Adrenal gland (tissue), 12 donors: Measurements from ENCODE around the gene YWHAQ. TPM values are rescaled to one million over a fixed set of nuclear protein-coding genes. Genes with fewer than 3 reads are reported as not detected.
A peak's percentile ranks its signal among the peaks of the same experiment; 100 is the strongest.

ENCODE experiments used
- DNase-seq, 7 donors: peaks; one replicate each; pipeline ENCODE4 v3.0.0-alpha.2; 2019 to 2020
- H3K27ac ChIP-seq, 5 donors: fragments of 200-600 bp; sonication (generic) in 4 of 5; 1 replicate in 3 of 5; 2 replicates in 2 of 5; pipeline versions ENCODE4 v1.5.1 to v1.8.0; 2016 to 2020; ENCODE audit warnings: mild to moderate bottlenecking in 1 of 5
- H3K27me3 ChIP-seq: fragments of 200-600 bp; 2 replicates; pipeline ENCODE4 v1.8.0; 2021
- H3K36me3 ChIP-seq, 2 donors: fragments of 200-600 bp; replicated peaks in 1 of 2; 1 replicate in 1 of 2; 2 replicates in 1 of 2; pipeline versions ENCODE4 v1.5.1 to v1.8.0; 2018 to 2022
- H3K4me1 ChIP-seq, 2 donors: fragments of 200-600 bp; replicated peaks in 1 of 2; 1 replicate in 1 of 2; 2 replicates in 1 of 2; pipeline versions ENCODE4 v1.5.1 to v1.8.0; 2018 to 2021
- H3K4me3 ChIP-seq, 4 donors: fragments of 200-600 bp; sonication (generic) in 3 of 4; one replicate each; pipeline ENCODE4 v1.5.1; 2016 to 2018
- H3K9me3 ChIP-seq, 3 donors: fragments of 200-600 bp; sonication (generic) in 1 of 3; replicated peaks in 1 of 3; 1 replicate in 2 of 3; 2 replicates in 1 of 3; pipeline versions ENCODE4 v1.5.1 to v1.8.0; 2016 to 2021
- POLR2A ChIP-seq, 2 donors: fragments of 450-650 bp; IDR thresholded peaks; one replicate each; pipeline ENCODE4 v1.6.1; 2017; ENCODE audit warnings: antibody characterized with exemption in 2 of 2, mild to moderate bottlenecking in 2 of 2, moderate library complexity in 1 of 2
- WGBS, 4 donors: extraction: QIAGEN DNeasy Blood & Tissue Kit in 2 of 4; methylation state at CpG; one replicate each; pipeline versions ENCODE4 v1.1.5 to v1.1.7; 2013 to 2017; 5-methylcytosine and 5-hydroxymethylcytosine counted together
- intact Hi-C, 2 donors: fragments of 100-400 bp; cut with DNase I; formaldehyde crosslinking; loops; one replicate each; pipeline versions ENCODE4 v1.14.1 to v1.15.0; 2022 to 2023
- polyA plus RNA-seq, 3 donors: library from polyadenylated mRNA; stranded (reverse); fragments of 200-250 nt in 2 of 3; fragments of 350-450 nt in 1 of 3; fragmentation: Illumina TruSeq in 1 of 3; extraction: RNeasy Lipid Tissue Mini Kit (QIAGEN cat#74804) in 1 of 3; gene quantifications; one replicate each; pipeline ENCODE4 v1.2.3, GENCODE V29; 2013 to 2014
- total RNA-seq, 9 donors: library from RNA; depleted of rRNA in 4 of 9; stranded (reverse); fragments of >200 nt in 4 of 9; fragments of 120-200 nt in 1 of 9; fragmentation: NEBNext Ultra II Directional in 1 of 9; extraction: Animal tissue kit (Norgen Biotek cat#: 25700) in 1 of 9; gene quantifications; one replicate each; pipeline versions ENCODE4 v1.1.0 to v1.2.4, GENCODE V29; 2013 to 2023
- TF ChIP-seq, protein P1 (sequence below), 6 experiments: fragments of 450-650 bp in 4 of 6; fragments of 200-600 bp in 2 of 6; sonication (generic) in 1 of 6; IDR thresholded peaks; 1 replicate in 5 of 6; 2 replicates in 1 of 6; pipeline versions ENCODE4 v1.5.1 to v1.8.0; 2016 to 2021; ENCODE audit warnings: antibody characterized with exemption in 6 of 6, mild to moderate bottlenecking in 2 of 6, moderate library complexity in 1 of 6
- donor health status: healthy with polysubstance abuse.
- donor health status: Bipolar disorder and iron deficiency.
- donor health status: DM: yes; HTN: yes; CAD: no.
- donor health status: DM: no; HTN: no; CAD: no.
- donor health status: DM: no; HTN: no; CAD: no.
- donor health status: DM: yes; HTN: yes; CAD: no.

Gene YWHAQ
- total and polyA plus RNA-seq, 12 donors: 74.1 to 477 (median 241) TPM

DNA sequence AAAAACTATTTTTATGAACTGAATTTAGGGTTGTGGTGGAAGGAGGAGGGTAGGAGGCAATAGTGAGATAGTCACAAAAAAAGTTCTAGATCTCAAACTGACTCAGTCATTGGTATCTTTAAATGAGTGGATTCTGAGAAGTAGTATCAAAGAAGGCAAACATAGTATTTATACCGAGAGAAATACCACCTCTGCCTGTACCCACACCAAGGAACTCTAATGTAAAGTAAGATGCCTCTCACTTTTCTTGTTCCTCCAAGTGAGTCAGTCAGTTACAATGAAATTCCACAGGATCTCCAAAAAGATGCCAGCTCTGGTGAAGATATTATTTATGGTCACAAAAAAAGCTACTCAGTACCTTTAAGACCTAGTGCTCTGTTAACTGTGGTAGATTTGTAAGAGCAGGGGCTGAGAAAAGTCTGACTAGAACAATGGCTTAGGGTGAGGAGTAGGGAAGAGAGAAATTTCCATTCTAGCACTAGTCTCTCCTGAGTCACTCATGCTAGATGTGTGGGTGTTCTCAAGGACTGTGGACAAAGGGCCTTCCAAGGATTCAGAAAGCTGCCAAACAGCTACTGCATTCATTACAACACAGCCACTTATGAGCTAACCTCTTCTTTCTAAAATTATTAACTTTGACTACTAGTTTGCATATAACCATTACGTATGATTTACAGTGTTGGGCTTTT lies 36.3 kb downstream of the YWHAQ start:
- Histone ChIP-seq H3K36me3 (no peaks in the 10 kb centered on the region), H3K4me1 (peaks cover 16 to 40% of the 10 kb centered on the region in 2 donors), H3K27me3 (no peaks in the 10 kb centered on the region), H3K9me3 (peaks cover 0 to 9% (median 0%) of the 10 kb centered on the region in 3 donors), H3K4me3 (no peak overlapping the region), H3K27ac (peak overlapping the region in 4 of 5 donors; percentile 46 to 88 (median 68))
- TF ChIP-seq, protein P1, sequence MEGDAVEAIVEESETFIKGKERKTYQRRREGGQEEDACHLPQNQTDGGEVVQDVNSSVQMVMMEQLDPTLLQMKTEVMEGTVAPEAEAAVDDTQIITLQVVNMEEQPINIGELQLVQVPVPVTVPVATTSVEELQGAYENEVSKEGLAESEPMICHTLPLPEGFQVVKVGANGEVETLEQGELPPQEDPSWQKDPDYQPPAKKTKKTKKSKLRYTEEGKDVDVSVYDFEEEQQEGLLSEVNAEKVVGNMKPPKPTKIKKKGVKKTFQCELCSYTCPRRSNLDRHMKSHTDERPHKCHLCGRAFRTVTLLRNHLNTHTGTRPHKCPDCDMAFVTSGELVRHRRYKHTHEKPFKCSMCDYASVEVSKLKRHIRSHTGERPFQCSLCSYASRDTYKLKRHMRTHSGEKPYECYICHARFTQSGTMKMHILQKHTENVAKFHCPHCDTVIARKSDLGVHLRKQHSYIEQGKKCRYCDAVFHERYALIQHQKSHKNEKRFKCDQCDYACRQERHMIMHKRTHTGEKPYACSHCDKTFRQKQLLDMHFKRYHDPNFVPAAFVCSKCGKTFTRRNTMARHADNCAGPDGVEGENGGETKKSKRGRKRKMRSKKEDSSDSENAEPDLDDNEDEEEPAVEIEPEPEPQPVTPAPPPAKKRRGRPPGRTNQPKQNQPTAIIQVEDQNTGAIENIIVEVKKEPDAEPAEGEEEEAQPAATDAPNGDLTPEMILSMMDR (IDR thresholded peaks at IDR 0.05): no peak
- TF ChIP-seq POLR2A (IDR thresholded peaks at IDR 0.05): peak in 1 of 2 donors; percentile 24
- intact Hi-C loops: no loop called here
- WGBS, 4 donors: 43 to 62% (median 47%) methylated on average over 2 of the region's 2 CpGs
- peak; percentile 43 to 80 (median 68) for DNase-seq

DNA sequence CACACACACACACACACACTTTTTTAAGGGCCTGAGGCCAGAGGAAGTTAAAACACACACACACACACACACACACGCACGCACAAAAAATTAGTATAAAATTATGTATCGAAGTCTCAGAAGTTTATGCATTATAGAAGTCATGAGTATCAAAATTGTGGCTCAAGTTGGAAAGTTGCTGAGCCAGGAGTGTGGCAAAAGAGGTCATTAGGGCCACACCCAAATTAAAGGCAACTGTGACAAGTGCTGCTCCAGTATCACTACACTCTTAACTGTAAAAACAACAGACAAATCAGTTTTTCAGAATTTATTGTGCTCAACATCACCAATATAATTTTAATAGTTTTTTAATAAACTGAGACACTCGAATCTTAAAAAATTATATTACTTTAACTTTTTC lies 36.9 kb downstream of the YWHAQ start:
- H3K27ac ChIP-seq: peak overlapping the region in 2 of 5 donors; percentile 51 to 84

DNA sequence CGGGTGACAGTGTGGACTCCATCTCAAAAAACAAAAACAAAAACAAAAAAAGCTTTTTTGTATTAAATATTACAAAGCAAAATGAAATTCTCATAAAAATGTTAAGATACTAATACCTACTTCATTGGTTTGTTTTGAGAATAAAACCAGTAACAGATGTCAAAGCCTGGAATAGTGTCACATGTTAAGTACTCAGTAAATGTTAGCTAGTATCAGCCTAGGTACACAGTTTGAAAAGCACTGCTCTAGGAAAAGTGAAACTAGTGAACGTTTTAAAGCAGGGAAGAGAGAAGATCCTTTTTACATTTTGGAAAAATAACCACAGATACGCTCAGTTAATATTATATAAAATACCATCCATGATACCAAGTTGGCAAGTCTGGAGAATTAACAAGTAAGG lies 38.1 kb downstream of the YWHAQ start:
- 77 to 81% (median 78%) methylated on average over 3 of the region's 3 CpGs for WGBS, 4 donors

More for the DNA sequence above, 36.9 kb downstream of the YWHAQ start:
- WGBS, 4 donors: 88 to 96% (median 92%) methylated on average over 4 of the region's 4 CpGs
- Histone ChIP-seq H3K4me1 (peaks cover 16 to 40% of the 10 kb centered on the region in 2 donors), H3K36me3 (no peaks in the 10 kb centered on the region), H3K9me3 (peaks cover 0 to 3% (median 0%) of the 10 kb centered on the region in 3 donors), H3K27me3 (no peaks in the 10 kb centered on the region), H3K4me3 (no peak overlapping the region)
- intact Hi-C loops: no loop called here
- TF ChIP-seq, protein P1 (IDR thresholded peaks at IDR 0.05): no peak
- TF ChIP-seq POLR2A (IDR thresholded peaks at IDR 0.05): no peak
- no peak for DNase-seq

DNA sequence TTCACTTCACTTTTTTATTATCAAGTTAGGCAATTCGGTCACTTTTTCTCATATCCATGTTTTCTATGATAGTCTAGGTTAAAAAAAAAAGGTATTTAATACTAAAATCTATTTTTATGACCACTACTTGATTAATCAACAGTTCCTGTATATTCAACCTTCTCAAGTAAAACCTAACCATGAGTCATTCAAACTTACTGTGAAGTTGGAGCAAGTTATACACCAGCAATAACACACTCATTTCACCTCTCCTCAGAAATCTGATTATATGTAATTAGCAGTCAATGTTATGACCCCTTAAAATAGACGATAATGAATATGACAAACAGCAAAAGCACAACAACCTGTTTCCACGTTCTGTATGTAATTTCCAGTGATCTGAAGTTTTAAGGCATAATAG lies 40.2 kb downstream of the YWHAQ start:
- no peak overlapping the region for H3K27ac ChIP-seq
- no peaks in the 10 kb centered on the region for H3K27me3 ChIP-seq
- peaks cover 16 to 26% of the 10 kb centered on the region in 2 donors for H3K4me1 ChIP-seq
- H3K4me3 ChIP-seq: no peak overlapping the region
- no peak for TF ChIP-seq POLR2A (IDR thresholded peaks at IDR 0.05)
- TF ChIP-seq, protein P1 (IDR thresholded peaks at IDR 0.05): no peak
- H3K36me3 ChIP-seq: peaks cover 0 to 26% of the 10 kb centered on the region in 2 donors
- no peak for DNase-seq
- intact Hi-C loops: no loop called here
- WGBS, 4 donors: 80 to 84% (median 82%) methylated on average over 3 of the region's 3 CpGs
- no peaks in the 10 kb centered on the region for H3K9me3 ChIP-seq

More for the DNA sequence above, 38.1 kb downstream of the YWHAQ start:
- DNase-seq: no peak
- Histone ChIP-seq H3K9me3 (no peaks in the 10 kb centered on the region), H3K27me3 (no peaks in the 10 kb centered on the region), H3K4me1 (peaks cover 16 to 40% of the 10 kb centered on the region in 2 donors), H3K27ac (no peak overlapping the region), H3K4me3 (no peak overlapping the region), H3K36me3 (peaks cover 0 to 9% of the 10 kb centered on the region in 2 donors)
- TF ChIP-seq POLR2A (IDR thresholded peaks at IDR 0.05): no peak
- TF ChIP-seq, protein P1 (IDR thresholded peaks at IDR 0.05): no peak
- intact Hi-C loops: no loop called here
